ENCODE measurements around the gene GBP4.

The GBP4 gene

GRCh38 chr1:89195476-89195875 lies 3.3 kb downstream of the GBP4 start:
- DNase-seq (ENCODE audit: low read depth, low spot score), result no peak
- POLR2A ChIA-PET, result no interaction called here
- TF ChIP-seq, protein P1, sequence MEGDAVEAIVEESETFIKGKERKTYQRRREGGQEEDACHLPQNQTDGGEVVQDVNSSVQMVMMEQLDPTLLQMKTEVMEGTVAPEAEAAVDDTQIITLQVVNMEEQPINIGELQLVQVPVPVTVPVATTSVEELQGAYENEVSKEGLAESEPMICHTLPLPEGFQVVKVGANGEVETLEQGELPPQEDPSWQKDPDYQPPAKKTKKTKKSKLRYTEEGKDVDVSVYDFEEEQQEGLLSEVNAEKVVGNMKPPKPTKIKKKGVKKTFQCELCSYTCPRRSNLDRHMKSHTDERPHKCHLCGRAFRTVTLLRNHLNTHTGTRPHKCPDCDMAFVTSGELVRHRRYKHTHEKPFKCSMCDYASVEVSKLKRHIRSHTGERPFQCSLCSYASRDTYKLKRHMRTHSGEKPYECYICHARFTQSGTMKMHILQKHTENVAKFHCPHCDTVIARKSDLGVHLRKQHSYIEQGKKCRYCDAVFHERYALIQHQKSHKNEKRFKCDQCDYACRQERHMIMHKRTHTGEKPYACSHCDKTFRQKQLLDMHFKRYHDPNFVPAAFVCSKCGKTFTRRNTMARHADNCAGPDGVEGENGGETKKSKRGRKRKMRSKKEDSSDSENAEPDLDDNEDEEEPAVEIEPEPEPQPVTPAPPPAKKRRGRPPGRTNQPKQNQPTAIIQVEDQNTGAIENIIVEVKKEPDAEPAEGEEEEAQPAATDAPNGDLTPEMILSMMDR (IDR thresholded peaks at IDR 0.05; ENCODE audit: insufficient read depth, low read length, missing control alignments), result no peak
- CTCF ChIA-PET, result no interaction called here
- H3K4me3 ChIP-seq (ENCODE audit: low read depth, low read length), result no peak overlapping the region

DNA sequence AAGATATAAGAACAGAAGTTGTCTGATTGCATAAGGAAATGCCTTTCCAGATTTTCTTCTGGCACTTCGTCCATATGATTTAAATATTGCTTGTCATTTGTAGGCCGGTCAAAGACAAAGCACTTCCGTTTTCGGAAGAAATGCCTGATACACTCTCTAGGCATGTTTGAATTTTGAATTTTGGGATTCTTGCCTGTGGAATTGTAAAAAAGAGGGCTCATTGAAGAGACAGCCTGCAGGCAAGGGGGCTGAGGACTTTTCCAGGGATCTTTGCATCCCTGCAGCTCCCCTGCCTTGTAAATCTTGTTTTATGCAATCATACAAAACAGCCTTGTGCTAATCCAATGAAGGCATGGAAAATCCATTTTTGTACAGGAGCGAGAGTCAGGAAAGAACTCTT lies 7.4 kb downstream of the GBP4 start:
- CTCF ChIA-PET, result no interaction called here

DNA sequence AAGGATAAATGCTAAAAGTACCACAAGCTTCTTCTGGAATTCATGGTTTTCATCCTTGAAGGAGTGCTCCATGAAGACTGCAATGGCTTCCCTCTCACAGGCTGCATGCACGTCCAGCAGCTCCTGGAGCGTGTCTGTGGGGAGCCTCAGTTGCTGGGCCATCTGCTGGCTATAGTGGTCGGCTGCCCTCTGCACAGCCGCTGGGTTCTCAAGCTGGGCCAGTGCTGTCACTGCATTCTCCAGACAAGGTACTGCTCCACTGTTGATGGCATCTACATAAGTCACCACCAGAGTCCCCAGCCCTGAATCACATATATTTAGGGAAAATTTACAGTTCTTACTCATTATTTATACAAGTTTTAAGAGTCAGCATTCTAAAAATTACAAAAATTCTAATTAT lies 8.7 kb downstream of the GBP4 start:
- POLR2A ChIA-PET, result no interaction called here
- no peak overlapping the region for H3K4me3 ChIP-seq (ENCODE audit: low read depth, low read length)
- no peak for DNase-seq (ENCODE audit: low read depth, low spot score)
- TF ChIP-seq, protein P1 (IDR thresholded peaks at IDR 0.05; ENCODE audit: insufficient read depth, low read length, missing control alignments), result no peak
- CTCF ChIA-PET, result no interaction called here

More for the DNA sequence above, 7.4 kb downstream of the GBP4 start:
- TF ChIP-seq, protein P1 (IDR thresholded peaks at IDR 0.05; ENCODE audit: insufficient read depth, low read length, missing control alignments), result no peak
- POLR2A ChIA-PET, result no interaction called here
- DNase-seq (ENCODE audit: low read depth, low spot score), result no peak
- no peak overlapping the region for H3K4me3 ChIP-seq (ENCODE audit: low read depth, low read length)

DNA sequence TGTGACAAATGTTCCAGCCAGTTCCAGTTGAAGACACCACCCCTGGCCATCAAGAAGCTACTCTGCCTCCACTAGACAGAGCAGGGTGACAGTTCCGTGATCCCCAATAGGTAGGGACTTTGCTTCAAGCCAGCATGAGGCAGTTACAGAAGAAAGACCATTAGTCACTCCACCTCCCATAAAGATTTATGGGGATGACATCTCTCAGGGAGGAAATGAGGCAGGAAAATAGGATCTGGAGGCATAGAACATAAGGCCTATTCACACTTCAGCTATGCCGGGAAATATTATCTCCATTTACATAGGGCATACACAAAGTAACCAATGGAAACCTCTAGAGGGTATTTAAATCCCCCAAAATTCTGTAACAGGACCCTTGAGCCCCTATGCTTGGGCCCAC lies 19.4 kb downstream of the GBP4 start:
- ChIA-PET CTCF (no interaction called here), POLR2A (no interaction called here)
- no peak for DNase-seq (ENCODE audit: low read depth, low spot score)
- TF ChIP-seq, protein P1 (IDR thresholded peaks at IDR 0.05; ENCODE audit: insufficient read depth, low read length, missing control alignments), result no peak
- no peak overlapping the region for H3K4me3 ChIP-seq (ENCODE audit: low read depth, low read length)

GRCh38 chr1:89176971-89177370 lies 21.8 kb downstream of the GBP4 start:
- ChIA-PET POLR2A (no interaction called here), CTCF (no interaction called here)
- TF ChIP-seq, protein P1 (IDR thresholded peaks at IDR 0.05; ENCODE audit: insufficient read depth, low read length, missing control alignments), result no peak
- no peak overlapping the region for H3K4me3 ChIP-seq (ENCODE audit: low read depth, low read length)
- no peak for DNase-seq (ENCODE audit: low read depth, low spot score)

DNA sequence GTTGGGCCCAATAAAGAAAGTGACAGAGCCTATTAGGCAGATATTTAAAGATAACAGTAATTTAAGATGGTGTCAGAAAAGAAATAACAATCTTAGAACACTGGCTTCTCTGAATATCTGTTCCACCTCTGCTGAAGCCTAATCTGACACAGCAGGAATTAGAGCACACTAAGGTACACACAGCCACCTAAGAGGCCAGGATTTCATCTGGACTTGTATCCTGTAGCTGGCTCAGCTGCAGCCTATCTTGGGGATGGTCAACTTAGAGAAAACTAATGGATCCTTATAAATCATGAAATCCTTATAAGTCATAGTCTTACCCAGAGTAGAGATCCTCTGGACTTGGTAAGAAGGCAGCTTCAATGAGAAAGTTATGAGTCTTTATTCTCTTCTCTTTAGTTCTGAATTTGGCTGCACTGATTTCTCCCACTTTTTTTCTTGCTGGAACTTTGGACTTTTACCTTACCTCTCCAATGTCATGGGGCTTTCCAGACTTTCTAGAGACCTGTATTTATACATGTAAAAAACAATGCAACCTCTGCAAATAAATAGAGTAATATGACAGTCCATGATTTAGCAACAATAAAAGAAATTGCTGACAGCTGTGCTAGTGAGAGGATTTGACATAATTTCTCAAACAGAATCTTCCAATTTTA lies 23.0 kb downstream of the GBP4 start, which contains the start of gene GBP7:
GBP7 (minus strand) TSS at position 403 of the 656 bp plus-strand sequence. CDS start 4,068 bp downstream, outside the sequence.
- DNase-seq (ENCODE audit: low read depth, low spot score), result no peak
- POLR2A ChIA-PET, result no interaction called here
- TF ChIP-seq, protein P1 (IDR thresholded peaks at IDR 0.05; ENCODE audit: insufficient read depth, low read length, missing control alignments), result no peak
- no peak within 1 kb of the TSS for H3K4me3 ChIP-seq (ENCODE audit: low read depth, low read length)
- CTCF ChIA-PET, result no interaction called here

Data from AG04449 (cell line).